Measurements from ENCODE around the gene TBC1D9. TPM values are rescaled to one million over a fixed set of nuclear protein-coding genes. Genes with fewer than 3 reads are reported as not detected.

The TBC1D9 gene
- total RNA-seq, 5 donors from 2014 or later (not counting 1 experiment from before 2014, with no cell fraction given) = 0.56 to 4.2 (median 1.2) TPM

DNA sequence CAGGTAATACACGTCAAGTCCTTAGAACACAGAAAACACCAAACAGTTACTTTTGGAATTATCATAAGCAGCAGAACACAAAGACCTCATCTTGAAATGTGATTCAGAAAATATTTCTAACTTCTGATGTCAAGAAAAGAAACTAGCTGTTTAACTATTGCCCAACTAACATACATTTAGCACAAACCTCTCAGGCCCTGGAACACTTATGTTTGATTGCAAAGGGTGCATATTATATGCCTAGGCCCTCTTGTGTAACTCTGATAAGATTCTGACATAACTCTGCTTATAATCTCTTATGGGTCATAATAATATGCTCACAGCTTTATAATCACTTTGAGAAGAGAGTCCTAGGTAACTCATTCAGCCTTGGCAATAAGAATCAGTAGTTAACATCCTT is 62.6 kb downstream of the TBC1D9 start:
- H3K27ac Mint-ChIP-seq = no peak overlapping the region
- H3K4me3 Mint-ChIP-seq = no peak overlapping the region
- Histone ChIP-seq H3K9me3 (no peaks in the 10 kb centered on the region), H3K27me3 (replicated peaks in 1 of 2; ENCODE audit: control insufficient read depth in 2 of 2, extremely low read depth in 1 of 2, insufficient read depth in 2 of 2, low read length in 1 of 2) (peaks cover 0 to 4% of the 10 kb centered on the region in 2 experiments), H3K27ac (ENCODE audit: low read length) (no peak overlapping the region), H3K36me3 (ENCODE audit: control insufficient read depth in 2 of 2, extremely low read depth in 1 of 2, insufficient read depth in 1 of 2, low read length in 1 of 2) (no peaks in the 10 kb centered on the region), H3K4me3 (ENCODE audit: control insufficient read depth in 1 of 2, extremely low read depth in 1 of 2, low read length in 1 of 2) (no peak overlapping the region), H3K4me1 (ENCODE audit: control insufficient read depth in 1 of 2, extremely low read depth in 1 of 2, insufficient read depth in 2 of 2, low read length in 2 of 2) (no peaks in the 10 kb centered on the region)
- CTCF ChIA-PET = no interaction called here
- DNase-seq (no peak), ATAC-seq (replicated peaks in 1 of 4) (no peak)
- peaks cover 6 to 10% of the 10 kb centered on the region in 2 donors for H3K27me3 Mint-ChIP-seq
- no peaks in the 10 kb centered on the region for H3K36me3 Mint-ChIP-seq
- POLR2A ChIA-PET = no interaction called here
- H3K9me3 Mint-ChIP-seq = no peaks in the 10 kb centered on the region
- no CpG with 5 or more reads among the region's 1 CpG for WGBS (ENCODE audit: insufficient coverage)
- H3K4me1 Mint-ChIP-seq = no peaks in the 10 kb centered on the region

DNA sequence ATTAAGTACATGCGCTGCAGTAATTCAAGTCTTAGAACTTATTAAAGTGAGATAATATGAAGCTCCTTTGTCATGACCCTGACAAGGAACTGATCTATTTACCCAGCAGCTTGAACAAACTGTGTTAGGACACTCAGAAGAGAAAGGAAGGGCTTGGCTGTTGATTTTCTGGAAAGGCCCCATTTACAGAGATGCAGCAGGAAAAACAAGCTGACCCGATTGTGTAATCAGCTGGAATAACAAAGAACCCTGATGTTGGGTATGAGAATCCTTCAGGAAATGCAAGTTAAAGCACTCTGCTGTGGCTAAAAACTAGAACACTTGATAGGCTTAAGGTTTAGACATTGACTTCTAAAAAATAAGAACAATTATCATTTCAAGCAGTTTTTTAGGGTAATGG is 64.8 kb downstream of the TBC1D9 start:
- Histone ChIP-seq H3K27ac (ENCODE audit: low read length) (no peak overlapping the region), H3K4me3 (ENCODE audit: control insufficient read depth in 1 of 2, extremely low read depth in 1 of 2, low read length in 1 of 2) (no peak overlapping the region), H3K27me3 (replicated peaks in 1 of 2; ENCODE audit: control insufficient read depth in 2 of 2, extremely low read depth in 1 of 2, insufficient read depth in 2 of 2, low read length in 1 of 2) (peaks cover 0 to 4% of the 10 kb centered on the region in 2 experiments), H3K9me3 (no peaks in the 10 kb centered on the region), H3K36me3 (ENCODE audit: control insufficient read depth in 2 of 2, extremely low read depth in 1 of 2, insufficient read depth in 1 of 2, low read length in 1 of 2) (no peaks in the 10 kb centered on the region), H3K4me1 (ENCODE audit: control insufficient read depth in 1 of 2, extremely low read depth in 1 of 2, insufficient read depth in 2 of 2, low read length in 2 of 2) (no peaks in the 10 kb centered on the region)
- WGBS (ENCODE audit: insufficient coverage) = 83% methylated on average over 1 of the region's 2 CpGs
- Mint-ChIP-seq H3K9me3 (no peaks in the 10 kb centered on the region), H3K4me3 (no peak overlapping the region), H3K27me3 (peaks cover 6 to 8% of the 10 kb centered on the region in 2 donors), H3K36me3 (no peaks in the 10 kb centered on the region), H3K4me1 (no peaks in the 10 kb centered on the region), H3K27ac (no peak overlapping the region)
- DNase-seq (no peak), ATAC-seq (replicated peaks in 1 of 4) (no peak)
- ChIA-PET POLR2A (no interaction called here), CTCF (no interaction called here)

DNA sequence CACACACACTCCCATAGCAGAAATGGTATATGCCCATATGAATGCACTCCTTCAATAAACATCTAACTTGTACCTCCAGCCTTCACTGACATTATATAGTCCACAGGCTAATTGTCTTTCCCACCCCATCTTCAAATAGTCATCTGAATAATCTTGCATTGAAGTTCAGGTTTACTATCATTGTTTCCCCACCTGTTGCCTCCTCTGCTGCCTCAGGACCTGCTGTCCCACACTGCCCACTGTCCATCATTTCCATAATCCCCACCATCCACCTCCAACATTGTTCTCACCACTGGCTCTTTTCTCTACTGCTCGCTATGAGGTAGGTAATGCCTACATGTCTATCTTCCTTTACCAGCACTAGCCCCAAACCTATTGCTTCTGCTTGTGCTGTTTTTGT is 66.1 kb downstream of the TBC1D9 start:
- Mint-ChIP-seq H3K27ac (no peak overlapping the region), H3K9me3 (no peaks in the 10 kb centered on the region), H3K4me3 (no peak overlapping the region), H3K36me3 (no peaks in the 10 kb centered on the region), H3K4me1 (no peaks in the 10 kb centered on the region), H3K27me3 (peaks cover 3 to 8% of the 10 kb centered on the region in 2 donors)
- Histone ChIP-seq H3K36me3 (ENCODE audit: control insufficient read depth in 2 of 2, extremely low read depth in 1 of 2, insufficient read depth in 1 of 2, low read length in 1 of 2) (no peaks in the 10 kb centered on the region), H3K27ac (ENCODE audit: low read length) (no peak overlapping the region), H3K9me3 (no peaks in the 10 kb centered on the region), H3K4me3 (ENCODE audit: control insufficient read depth in 1 of 2, extremely low read depth in 1 of 2, low read length in 1 of 2) (no peak overlapping the region), H3K27me3 (replicated peaks in 1 of 2; ENCODE audit: control insufficient read depth in 2 of 2, extremely low read depth in 1 of 2, insufficient read depth in 2 of 2, low read length in 1 of 2) (peaks cover 0 to 4% of the 10 kb centered on the region in 2 experiments), H3K4me1 (ENCODE audit: control insufficient read depth in 1 of 2, extremely low read depth in 1 of 2, insufficient read depth in 2 of 2, low read length in 2 of 2) (no peaks in the 10 kb centered on the region)
- ChIA-PET CTCF (no interaction called here), POLR2A (no interaction called here)
- DNase-seq (no peak), ATAC-seq (replicated peaks in 1 of 4) (no peak)
- WGBS (ENCODE audit: insufficient coverage) = 60% methylated on average over 1 of the region's 1 CpG

DNA sequence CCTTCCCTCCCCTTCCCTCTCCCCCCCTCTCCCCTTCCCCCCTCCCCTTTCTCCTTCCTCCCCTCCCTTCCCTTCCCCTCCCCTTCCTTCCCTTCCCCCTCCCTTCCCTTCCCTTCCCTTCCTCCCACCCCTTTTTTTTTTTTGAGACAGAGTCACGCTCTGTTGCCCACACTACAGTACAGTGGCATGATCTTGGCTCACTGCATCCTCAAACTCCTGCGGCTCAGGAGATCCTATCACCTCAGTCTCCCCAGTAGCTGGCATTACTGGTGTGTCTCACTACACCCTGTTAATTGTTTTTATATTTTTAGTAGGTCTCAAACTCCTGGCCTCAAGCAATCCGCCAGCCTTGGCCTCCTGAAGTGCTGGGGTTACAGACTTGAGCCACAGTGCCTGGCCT is 66.6 kb downstream of the TBC1D9 start:
- no peak overlapping the region for H3K27ac ChIP-seq (ENCODE audit: low read length)

DNA sequence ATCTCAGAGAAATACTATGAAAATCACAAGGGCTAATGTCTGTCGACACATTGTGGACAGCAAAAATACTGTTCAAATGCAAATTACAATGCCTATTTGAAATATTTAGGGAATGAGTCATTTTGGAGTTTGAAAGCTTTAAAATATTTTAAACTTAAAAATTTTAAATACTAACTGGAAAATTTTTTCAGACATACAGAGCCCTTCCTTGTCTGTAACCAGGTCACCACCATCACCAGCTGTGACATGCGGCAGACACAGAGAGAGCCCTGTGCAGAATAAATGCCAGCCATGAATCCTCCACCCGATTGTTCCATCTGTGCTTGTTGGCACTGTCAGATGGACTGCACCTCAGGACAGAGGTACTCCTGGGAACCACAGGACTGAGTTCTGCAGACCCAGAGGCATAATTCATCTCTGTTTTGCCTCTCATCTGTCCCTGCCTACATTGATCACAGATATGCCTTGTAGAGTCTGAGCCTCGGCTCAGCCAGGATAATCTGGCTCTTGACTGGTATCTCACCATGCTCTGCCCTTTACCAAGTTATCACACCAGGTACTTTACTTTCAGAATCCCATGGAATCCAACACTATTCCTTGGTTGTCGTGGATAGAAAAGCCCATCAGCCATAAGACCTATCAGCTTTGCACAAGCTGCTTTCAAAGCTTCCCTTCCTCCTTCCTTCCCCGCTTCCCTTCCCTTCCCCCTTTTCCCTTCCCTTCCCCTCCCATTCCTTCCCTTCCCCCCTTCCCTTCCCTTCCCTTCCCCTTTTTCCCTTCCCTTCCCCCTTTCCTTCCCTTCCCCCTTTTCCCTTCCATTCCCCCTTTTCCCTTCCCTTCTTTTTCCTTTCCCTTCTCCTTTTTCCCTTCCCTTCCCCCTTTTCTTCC is 67.2 kb downstream of the TBC1D9 start:
- H3K9me3 Mint-ChIP-seq = no peaks in the 10 kb centered on the region
- DNase-seq = no peak
- ChIA-PET POLR2A (interaction anchor here in 1 of 2 donors (0.6 kb wide), 1 partner anchor 37 kb away, joined by 10 read pairs; no protein-coding TSS in a partner anchor), CTCF (no interaction called here)
- H3K36me3 Mint-ChIP-seq = no peaks in the 10 kb centered on the region
- no peaks in the 10 kb centered on the region for H3K4me1 ChIP-seq (ENCODE audit: control insufficient read depth in 1 of 2, extremely low read depth in 1 of 2, insufficient read depth in 2 of 2, low read length in 2 of 2)
- no peak overlapping the region for H3K4me3 ChIP-seq (ENCODE audit: control insufficient read depth in 1 of 2, extremely low read depth in 1 of 2, low read length in 1 of 2)
- H3K36me3 ChIP-seq (ENCODE audit: control insufficient read depth in 2 of 2, extremely low read depth in 1 of 2, insufficient read depth in 1 of 2, low read length in 1 of 2) = no peaks in the 10 kb centered on the region
- H3K4me1 Mint-ChIP-seq = no peaks in the 10 kb centered on the region
- no peak for ATAC-seq (replicated peaks in 1 of 4)
- no peaks in the 10 kb centered on the region for H3K9me3 ChIP-seq
- 89% methylated on average over 5 of the region's 6 CpGs for WGBS (ENCODE audit: insufficient coverage)
- H3K27ac Mint-ChIP-seq = no peak overlapping the region
- no peak overlapping the region for H3K27ac ChIP-seq (ENCODE audit: low read length)
- H3K27me3 ChIP-seq (replicated peaks in 1 of 2; ENCODE audit: control insufficient read depth in 2 of 2, extremely low read depth in 1 of 2, insufficient read depth in 2 of 2, low read length in 1 of 2) = no peaks in the 10 kb centered on the region
- peaks cover 3 to 8% of the 10 kb centered on the region in 2 donors for H3K27me3 Mint-ChIP-seq
- no peak overlapping the region for H3K4me3 Mint-ChIP-seq

More for the DNA sequence above, 66.6 kb downstream of the TBC1D9 start:
- Histone ChIP-seq H3K9me3 (no peaks in the 10 kb centered on the region), H3K4me3 (ENCODE audit: control insufficient read depth in 1 of 2, extremely low read depth in 1 of 2, low read length in 1 of 2) (no peak overlapping the region), H3K27me3 (replicated peaks in 1 of 2; ENCODE audit: control insufficient read depth in 2 of 2, extremely low read depth in 1 of 2, insufficient read depth in 2 of 2, low read length in 1 of 2) (peaks cover 0 to 4% of the 10 kb centered on the region in 2 experiments), H3K4me1 (ENCODE audit: control insufficient read depth in 1 of 2, extremely low read depth in 1 of 2, insufficient read depth in 2 of 2, low read length in 2 of 2) (no peaks in the 10 kb centered on the region), H3K36me3 (ENCODE audit: control insufficient read depth in 2 of 2, extremely low read depth in 1 of 2, insufficient read depth in 1 of 2, low read length in 1 of 2) (no peaks in the 10 kb centered on the region)
- no peak overlapping the region for H3K4me3 Mint-ChIP-seq
- no peak for DNase-seq
- POLR2A ChIA-PET = no interaction called here
- peaks cover 3 to 8% of the 10 kb centered on the region in 2 donors for H3K27me3 Mint-ChIP-seq
- no peak for ATAC-seq (replicated peaks in 1 of 4)
- H3K27ac Mint-ChIP-seq = no peak overlapping the region
- CTCF ChIA-PET = no interaction called here
- no peaks in the 10 kb centered on the region for H3K9me3 Mint-ChIP-seq
- no CpG with 5 or more reads among the region's 3 CpGs for WGBS (ENCODE audit: insufficient coverage)
- no peaks in the 10 kb centered on the region for H3K4me1 Mint-ChIP-seq
- no peaks in the 10 kb centered on the region for H3K36me3 Mint-ChIP-seq

DNA sequence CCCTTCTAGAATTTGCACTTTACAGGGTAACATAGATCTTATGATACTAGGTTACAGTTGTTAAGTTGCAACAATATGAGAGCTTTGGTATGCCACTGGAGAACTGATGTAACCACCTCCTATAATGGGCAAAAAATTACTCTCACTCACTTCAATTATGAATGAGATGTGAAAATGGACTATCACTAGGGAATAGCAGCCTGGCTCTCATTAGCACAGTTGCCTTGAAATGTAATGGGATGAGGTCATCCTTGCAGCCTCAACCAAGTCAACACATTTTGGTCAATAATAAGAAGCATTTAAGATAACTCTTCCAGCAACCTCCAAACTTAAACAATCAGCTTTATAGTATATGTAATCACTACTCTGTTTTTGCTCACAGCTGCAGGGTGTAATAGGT is 69.4 kb downstream of the TBC1D9 start:
- ATAC-seq (replicated peaks in 1 of 4) = no peak
- DNase-seq = no peak
- Mint-ChIP-seq H3K27me3 (peaks cover 5 to 8% of the 10 kb centered on the region in 2 donors), H3K4me3 (no peak overlapping the region), H3K4me1 (no peaks in the 10 kb centered on the region), H3K27ac (no peak overlapping the region), H3K36me3 (no peaks in the 10 kb centered on the region), H3K9me3 (no peaks in the 10 kb centered on the region)
- CTCF ChIA-PET = no interaction called here
- H3K27ac ChIP-seq (ENCODE audit: low read length) = no peak overlapping the region
- POLR2A ChIA-PET = no interaction called here
- no peaks in the 10 kb centered on the region for H3K9me3 ChIP-seq
- no peaks in the 10 kb centered on the region for H3K4me1 ChIP-seq (ENCODE audit: control insufficient read depth in 1 of 2, extremely low read depth in 1 of 2, insufficient read depth in 2 of 2, low read length in 2 of 2)
- H3K4me3 ChIP-seq (ENCODE audit: control insufficient read depth in 1 of 2, extremely low read depth in 1 of 2, low read length in 1 of 2) = no peak overlapping the region
- H3K27me3 ChIP-seq (replicated peaks in 1 of 2; ENCODE audit: control insufficient read depth in 2 of 2, extremely low read depth in 1 of 2, insufficient read depth in 2 of 2, low read length in 1 of 2) = no peaks in the 10 kb centered on the region
- H3K36me3 ChIP-seq (ENCODE audit: control insufficient read depth in 2 of 2, extremely low read depth in 1 of 2, insufficient read depth in 1 of 2, low read length in 1 of 2) = no peaks in the 10 kb centered on the region
